Endothelial cell of umbilical vein (primary cell): ENCODE measurements around the gene CHI3L2. TPM values are rescaled to one million over a fixed set of nuclear protein-coding genes. Genes with fewer than 3 reads are reported as not detected.

Experiments used
- BruUV-seq: library from RNA; stranded (reverse); fragments of 400-500 nt; replicated peaks from 2 replicates; lab custom pipeline; 2021; lab: Mats Ljungman, UMichigan
- CTCF ChIA-PET: fragments of 300-600, 350-600 bp; sonication (Branson Sonifier 250); formaldehyde crosslinking; loops from one replicate; lab custom pipeline; 2021; ENCODE audit warnings: antibody characterized with exemption, inconsistent platforms; lab: Charles Lee
- POLR2A ChIA-PET: fragments of 300-600, 350-600 bp; sonication (Branson Sonifier 250); formaldehyde crosslinking; loops from one replicate; lab custom pipeline; 2021; ENCODE audit warnings: antibody characterized with exemption, inconsistent platforms; lab: Charles Lee
- DNase-seq: peaks from one replicate; pipeline ENCODE4 v3.0.0-alpha.2; 2011; ENCODE audit warnings: low read depth, low spot score
- FAIRE-seq: peaks from 2 replicates; lab custom pipeline; 2011; peaks lifted over from hg19 to GRCh38; lab: Jason Lieb, UNC
- H2AFZ ChIP-seq: 2 replicates; pipeline ENCODE4 v1.6.0; 2012; ENCODE audit warnings: low read depth, low read length, control low read depth, inconsistent platforms
- H3K27ac ChIP-seq: 2 replicates; pipeline ENCODE4 v1.5.1; 2011; ENCODE audit warnings: low read depth, mild to moderate bottlenecking, control low read depth, low read length, moderate library complexity; ENCODE audit not compliant: insufficient read depth
- H3K27me3 ChIP-seq, 2 experiments: 2 replicates each; pipeline versions ENCODE4 v1.6.0 to v1.6.1; 2011; ENCODE audit warnings: low read length in 2 of 2, mixed read lengths in 1 of 2; ENCODE audit not compliant: control insufficient read depth in 2 of 2, insufficient read depth in 2 of 2
- H3K36me3 ChIP-seq, 2 experiments: 2 replicates in 1 of 2; 3 replicates in 1 of 2; pipeline ENCODE4 v1.5.1; 2011; ENCODE audit warnings: low read length in 2 of 2, mild to moderate bottlenecking in 1 of 2, moderate library complexity in 1 of 2; ENCODE audit not compliant: control insufficient read depth in 2 of 2, insufficient read depth in 2 of 2; ENCODE audit errors: extremely low read depth in 1 of 2
- H3K4me1 ChIP-seq: 3 replicates; pipeline ENCODE4 v1.5.1; 2011; ENCODE audit warnings: mild to moderate bottlenecking, low read length; ENCODE audit not compliant: control insufficient read depth, insufficient read depth; ENCODE audit errors: extremely low read depth
- H3K4me2 ChIP-seq: 2 replicates; pipeline ENCODE4 v1.6.1; 2011; ENCODE audit warnings: low read length, control low read depth, mixed read lengths; ENCODE audit not compliant: insufficient read depth
- H3K4me3 ChIP-seq, 3 experiments: fragments of 200-600 bp in 1 of 3; sonication (generic), shearing (Covaris generic) in 1 of 3; replicated peaks in 1 of 3; 2 replicates each; pipeline ENCODE4 v1.5.1; 2011 to 2016; ENCODE audit warnings: control low read depth in 3 of 3, low read length in 3 of 3, mild to moderate bottlenecking in 2 of 3, inconsistent platforms in 1 of 3, low read depth in 1 of 3, moderate library complexity in 1 of 3; ENCODE audit not compliant: insufficient read depth in 1 of 3
- H3K79me2 ChIP-seq: 2 replicates; pipeline ENCODE4 v1.6.0; 2012; ENCODE audit warnings: low read length, inconsistent platforms; ENCODE audit not compliant: control insufficient read depth, insufficient read depth
- H3K9ac ChIP-seq: replicated peaks from 2 replicates; pipeline ENCODE3; 2011; ENCODE audit warnings: low read length, control low read depth; ENCODE audit not compliant: insufficient read depth; ENCODE audit errors: extremely low read depth
- H3K9me1 ChIP-seq: replicated peaks from 3 replicates; pipeline ENCODE4 v1.6.0; 2011; ENCODE audit warnings: mild to moderate bottlenecking, low read length; ENCODE audit not compliant: control insufficient read depth, insufficient read depth; ENCODE audit errors: extremely low read depth
- H3K9me3 ChIP-seq: replicated peaks from 2 replicates; pipeline ENCODE4 v1.5.1; 2012; ENCODE audit warnings: low read length, inconsistent platforms; ENCODE audit not compliant: control insufficient read depth, insufficient read depth
- H4K20me1 ChIP-seq: replicated peaks from 2 replicates; pipeline ENCODE3; 2011; ENCODE audit warnings: mild to moderate bottlenecking, low read length; ENCODE audit not compliant: control insufficient read depth, insufficient read depth; ENCODE audit errors: extremely low read depth
- FOS ChIP-seq: IDR thresholded peaks from 2 replicates; pipeline ENCODE4 v1.6.1; 2011; ENCODE audit warnings: mild to moderate bottlenecking, low read length, moderate library complexity, borderline replicate concordance; ENCODE audit not compliant: insufficient read depth
- MAX ChIP-seq: IDR thresholded peaks from 2 replicates; pipeline ENCODE4 v1.6.1; 2011; ENCODE audit not compliant: insufficient read depth, insufficient read length
- POLR2AphosphoS5 ChIP-seq: IDR thresholded peaks from 2 replicates; pipeline ENCODE4 v1.6.1; 2012; ENCODE audit warnings: low read depth, mild to moderate bottlenecking, control low read depth, low read length, moderate library complexity; ENCODE audit not compliant: insufficient read depth
- dilution Hi-C: fragments of 300-500 bp; cut with MboI; formaldehyde crosslinking; loops from one replicate; pipeline ENCODE4 v1.15.0; 2019; ENCODE audit warnings: low sequenced_read_pairs; ENCODE audit not compliant: extremely low pct_ligation_motif_present
- intact Hi-C: fragments of 100-400 bp; cut with micrococcal nuclease; formaldehyde crosslinking; loops from one replicate; pipeline ENCODE4 v1.10.0; 2022
- polyA plus RNA-seq, 4 experiments: library from polyadenylated mRNA; depleted of rRNA in 3 of 4; stranded (reverse) in 3 of 4; unstranded in 1 of 4; fragments of >200 nt; gene quantifications; 2 replicates each; pipeline versions ENCODE4 v1.2.1 to v1.2.3, GENCODE V29; 2011 to 2012; ENCODE audit warnings: missing spikeins in 1 of 4
- total RNA-seq: library from RNA; stranded (reverse); gene quantifications from 2 replicates; pipeline ENCODE4 v1.2.3, GENCODE V29; 2021

CHI3L2 gene
- total and polyA plus RNA-seq, 2 donors (not counting 3 experiments of a cell fraction or from before 2014, with no cell fraction given) = not detected

DNA sequence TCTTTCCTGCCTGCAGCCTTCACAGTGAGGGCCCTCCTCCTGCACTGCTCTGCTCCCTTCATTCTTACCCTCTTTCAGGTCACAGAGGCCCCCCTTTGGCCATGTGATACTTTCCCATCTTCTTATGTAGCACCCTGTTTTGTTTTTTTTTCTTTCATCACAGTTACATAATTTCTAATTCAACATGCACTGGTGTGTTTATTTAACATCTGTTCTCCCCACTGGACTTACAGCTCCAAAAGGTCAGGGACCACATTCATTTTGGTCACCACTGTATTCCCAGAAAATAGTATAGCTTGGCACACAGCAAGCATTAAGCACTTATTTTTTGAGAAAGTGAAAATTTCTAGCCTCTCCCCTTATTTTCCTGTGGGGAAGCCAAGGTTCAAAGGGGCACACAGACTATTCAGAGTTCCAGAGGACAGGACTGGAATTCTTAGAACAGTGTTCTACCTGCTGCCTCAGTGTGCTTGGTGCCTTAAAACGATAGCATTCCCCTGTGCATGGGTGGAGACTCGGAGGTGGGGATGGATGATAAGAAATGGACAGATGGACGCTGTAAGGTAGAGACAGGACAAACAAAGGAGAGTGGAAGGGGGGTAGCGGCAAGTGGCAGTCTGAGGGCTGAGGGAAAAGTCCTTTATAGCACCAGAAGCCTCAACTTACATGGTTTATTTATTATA, 32.4 kb upstream of the CHI3L2 start:
- H3K9me3 ChIP-seq = no peaks in the 10 kb centered on the region
- H3K79me2 ChIP-seq = no peaks in the 10 kb centered on the region
- DNase-seq (no peak), FAIRE-seq (no peak)
- H3K27me3 ChIP-seq = peaks cover 5 to 6% of the 10 kb centered on the region in 2 experiments
- no peak overlapping the region for H2AFZ ChIP-seq
- no peak overlapping the region for H3K4me3 ChIP-seq
- no peaks in the 10 kb centered on the region for H4K20me1 ChIP-seq
- CTCF ChIA-PET = no interaction called here
- H3K9ac ChIP-seq = no peak overlapping the region
- no peak for TF ChIP-seq FOS
- TF ChIP-seq POLR2AphosphoS5 = no peak
- H3K27ac ChIP-seq = no peak overlapping the region
- no TSS peak for BruUV-seq
- no peaks in the 10 kb centered on the region for H3K9me1 ChIP-seq
- dilution Hi-C loops = no loop called here
- H3K36me3 ChIP-seq = no peaks in the 10 kb centered on the region
- intact Hi-C loops = no loop called here
- POLR2A ChIA-PET = no interaction called here
- no peak overlapping the region for H3K4me2 ChIP-seq
- no peaks in the 10 kb centered on the region for H3K4me1 ChIP-seq

- BruUV-seq = no TSS peak
- Histone ChIP-seq H3K36me3 (no peaks in the 10 kb centered on the region), H3K4me2 (no peak overlapping the region), H3K9me3 (no peaks in the 10 kb centered on the region), H3K9ac (no peak overlapping the region), H3K79me2 (no peaks in the 10 kb centered on the region), H3K27ac (no peak overlapping the region), H3K9me1 (no peaks in the 10 kb centered on the region), H3K4me1 (no peaks in the 10 kb centered on the region), H2AFZ (no peak overlapping the region), H3K4me3 (no peak overlapping the region), H4K20me1 (no peaks in the 10 kb centered on the region), H3K27me3 (peaks cover 5 to 6% of the 10 kb centered on the region in 2 experiments)
- ChIA-PET POLR2A (interaction anchor here (0.6 kb wide), 1 partner anchor 451 kb away, joined by 5 read pairs; no protein-coding TSS in a partner anchor), CTCF (interaction anchor here (0.7 to 0.8 kb wide), 2 partner anchors 30 to 204 kb away, joined by 3 read pairs; no protein-coding TSS in a partner anchor)
- no peak for DNase-seq
- no peak for FAIRE-seq
- no peak for TF ChIP-seq MAX
- dilution Hi-C loops = no loop called here
- intact Hi-C loops = no loop called here
These were observed 31.3 kb upstream of the CHI3L2 start for GRCh38 chr1:111196213-111196612.
